NB4 (cell line): ENCODE results near the gene FBXL13.

ENCODE experiments used
- CTCF ChIP-seq: IDR thresholded peaks from one replicate; pipeline ENCODE4 v1.5.1; 2012; ENCODE audit warnings: low read depth, low read length
- POLR2A ChIP-seq: IDR thresholded peaks from 2 replicates; pipeline ENCODE4 v1.6.1; 2011; ENCODE audit warnings: mild to moderate bottlenecking; ENCODE audit not compliant: insufficient read length; ENCODE audit errors: extremely low read depth

GRCh38 chr7:102991077-102991539, 83.5 kb downstream of the FBXL13 start:
- no peak for TF ChIP-seq CTCF
- TF ChIP-seq POLR2A: no peak
